NCI-H2107 (cell line): ENCODE results near the gene TUT7.
"Not testable (repeated sequence)": the region's sequence is repeated elsewhere in the genome, so short reads cannot be mapped to it uniquely, and the experiment has no call there.

Experiments used
- DNase-seq: peaks from one replicate; lab custom pipeline; 2025; lab: John Stamatoyannopoulos, UW

The TUT7 gene

DNA sequence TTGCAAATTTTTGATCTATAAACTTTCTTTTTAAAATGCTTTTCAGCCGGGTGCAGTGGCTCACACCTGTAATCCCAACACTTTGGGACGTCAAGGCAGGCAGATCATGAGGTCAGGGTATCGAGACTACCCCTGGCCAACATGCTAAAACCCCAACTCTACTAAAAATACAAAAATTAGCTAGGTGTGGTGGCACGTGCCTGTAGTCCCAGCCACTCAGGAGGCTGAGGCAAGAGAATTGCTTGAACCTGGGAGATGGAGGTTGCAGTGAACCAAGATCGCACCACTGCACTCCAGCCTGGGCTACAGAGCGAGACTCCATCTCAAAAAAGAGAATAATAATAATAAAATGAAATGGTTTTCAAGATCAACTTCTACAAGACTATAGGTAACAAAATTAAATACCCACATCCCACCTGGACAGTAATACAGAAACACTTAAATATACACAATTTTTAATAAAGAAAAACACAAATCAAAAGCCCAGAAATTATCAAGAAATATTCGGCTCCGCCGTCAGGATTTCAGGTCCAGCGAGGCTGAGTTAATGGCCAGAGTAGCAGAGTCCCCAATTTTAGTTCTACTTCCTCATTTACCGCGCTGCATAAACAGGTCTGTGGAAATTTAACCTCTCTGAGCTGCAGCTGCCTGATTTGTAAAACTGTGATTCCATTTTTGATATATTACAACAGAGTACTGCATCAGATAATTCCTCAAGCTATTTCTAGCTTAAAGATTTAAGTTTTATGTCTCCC lies 4.0 kb downstream of the TUT7 start:
- DNase-seq: no peak

DNA sequence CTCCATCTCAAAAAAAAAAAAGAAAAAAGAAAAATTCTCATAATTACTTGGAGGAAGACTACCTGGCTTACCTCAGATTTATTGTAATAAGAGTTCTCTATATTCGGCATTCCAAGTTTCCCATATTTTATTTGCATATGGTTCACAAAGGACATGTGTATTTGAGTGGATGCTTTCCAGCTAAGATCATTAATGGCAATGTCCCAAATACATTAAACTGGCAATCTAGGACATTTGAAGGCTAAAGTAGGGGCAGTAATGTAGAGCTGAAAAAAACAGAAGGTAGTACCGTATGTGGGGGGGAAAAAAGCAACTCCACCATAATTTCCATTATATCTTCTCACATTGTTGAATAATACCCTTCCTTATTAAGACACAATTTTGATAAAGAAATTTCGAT lies 4.9 kb downstream of the TUT7 start:
- no peak for DNase-seq

DNA sequence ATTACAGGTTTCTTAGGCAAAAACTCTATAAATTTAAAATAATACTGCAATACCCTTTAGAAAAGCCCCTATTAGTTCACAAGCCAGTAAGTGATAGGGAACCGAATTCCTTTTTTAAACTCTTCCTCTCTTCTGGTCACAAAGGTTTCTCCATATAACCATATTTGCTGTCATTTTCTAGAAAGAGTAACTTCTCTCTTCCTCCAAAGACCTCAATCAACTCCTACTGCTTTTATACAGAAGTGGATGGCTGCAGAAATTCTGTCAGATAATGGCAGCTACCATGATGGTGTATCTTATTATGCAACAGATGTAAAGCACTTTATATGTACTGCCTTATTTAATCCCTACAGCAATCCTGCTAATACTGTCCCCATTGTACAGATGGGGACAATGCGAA lies 6.2 kb downstream of the TUT7 start:
- no peak for DNase-seq

DNA sequence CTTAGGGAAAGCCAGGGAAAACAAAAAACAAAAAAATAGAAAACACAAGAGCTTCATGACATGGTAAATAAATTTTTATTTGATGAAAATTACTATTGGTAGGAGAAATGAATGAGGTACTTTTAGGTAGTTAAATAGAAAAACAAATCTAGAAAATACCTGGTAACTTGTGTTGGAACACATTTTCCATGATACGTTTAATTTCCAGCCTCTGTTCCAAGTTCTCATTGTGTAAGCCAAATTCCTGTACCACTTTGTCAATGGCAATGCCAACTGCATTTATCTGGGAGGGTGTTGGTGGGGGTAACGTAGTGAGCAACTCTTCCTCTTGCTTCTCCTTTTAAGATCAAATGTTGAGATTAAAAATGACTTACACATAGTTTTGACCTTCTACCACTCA lies 9.4 kb downstream of the TUT7 start:
- DNase-seq: no peak

DNA sequence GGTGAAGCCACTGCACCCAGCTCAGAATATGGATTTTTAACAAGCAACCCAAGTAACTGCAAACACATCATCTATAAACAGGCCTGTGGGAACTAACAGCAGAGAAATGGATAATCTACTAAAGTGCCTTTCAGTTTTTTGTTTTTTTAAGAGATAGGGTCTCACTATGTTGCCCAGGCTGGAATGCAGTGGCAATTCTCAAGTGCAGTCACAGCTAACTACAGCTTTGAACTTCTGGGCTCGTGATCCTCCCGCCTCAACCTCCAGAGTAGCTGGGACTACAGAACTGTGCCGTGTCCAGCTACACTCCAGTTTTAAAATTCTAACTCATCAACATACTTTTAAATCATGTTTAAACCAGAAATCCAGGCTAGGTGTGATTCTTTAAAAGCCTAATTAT lies 11.9 kb downstream of the TUT7 start:
- no peak for DNase-seq

DNA sequence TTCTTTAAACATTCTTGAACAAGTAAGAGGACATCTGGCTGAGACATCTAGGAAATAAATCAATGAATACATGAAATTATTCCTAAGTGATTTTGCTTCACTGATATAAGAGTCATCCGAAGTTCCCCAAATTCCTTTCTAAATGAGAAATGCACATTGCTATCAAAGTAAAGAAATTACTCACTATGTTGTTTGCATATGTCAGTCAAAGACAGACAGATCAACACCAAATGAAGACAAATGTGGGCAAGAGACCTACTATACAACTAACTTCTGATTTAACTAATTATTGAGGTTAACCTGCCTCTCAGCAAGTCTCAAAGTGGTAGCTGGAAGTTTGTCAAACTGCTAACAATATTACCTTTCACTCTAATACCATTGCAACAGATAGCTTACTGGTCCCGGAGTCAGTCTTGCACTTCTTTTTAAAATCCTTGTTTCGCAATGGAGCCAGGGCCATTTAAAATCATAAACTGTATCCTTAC lies 13.2 kb downstream of the TUT7 start:
- DNase-seq: no peak

DNA sequence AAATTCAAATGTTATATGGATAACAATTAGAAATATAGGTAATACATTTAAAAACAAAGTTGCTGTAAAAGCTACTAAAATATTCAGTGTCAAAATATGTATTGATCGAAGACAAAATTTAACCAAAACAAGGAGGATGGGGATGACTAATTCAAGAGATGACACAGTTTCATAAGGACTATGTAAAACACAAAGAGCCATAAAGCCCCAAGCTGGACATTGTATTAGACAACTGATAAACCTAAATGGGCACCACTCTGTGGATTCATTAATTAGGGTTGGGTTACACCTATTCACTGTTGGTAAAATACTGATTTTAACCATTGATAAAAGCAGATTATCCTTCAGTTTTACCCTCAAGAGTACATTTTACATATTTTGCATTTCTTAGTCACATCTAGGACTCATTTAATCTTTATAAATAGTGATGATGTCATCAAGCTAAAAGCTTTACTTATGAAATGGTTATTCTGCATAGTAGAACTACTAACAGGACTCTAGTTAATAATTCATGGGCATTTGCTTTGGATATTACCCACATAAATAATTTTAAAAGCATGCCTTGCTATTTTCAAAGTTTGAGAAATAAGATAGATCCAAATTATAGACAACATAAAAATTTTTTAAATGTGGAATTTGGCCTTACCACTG lies 13.7 kb downstream of the TUT7 start:
- DNase-seq: no peak

DNA sequence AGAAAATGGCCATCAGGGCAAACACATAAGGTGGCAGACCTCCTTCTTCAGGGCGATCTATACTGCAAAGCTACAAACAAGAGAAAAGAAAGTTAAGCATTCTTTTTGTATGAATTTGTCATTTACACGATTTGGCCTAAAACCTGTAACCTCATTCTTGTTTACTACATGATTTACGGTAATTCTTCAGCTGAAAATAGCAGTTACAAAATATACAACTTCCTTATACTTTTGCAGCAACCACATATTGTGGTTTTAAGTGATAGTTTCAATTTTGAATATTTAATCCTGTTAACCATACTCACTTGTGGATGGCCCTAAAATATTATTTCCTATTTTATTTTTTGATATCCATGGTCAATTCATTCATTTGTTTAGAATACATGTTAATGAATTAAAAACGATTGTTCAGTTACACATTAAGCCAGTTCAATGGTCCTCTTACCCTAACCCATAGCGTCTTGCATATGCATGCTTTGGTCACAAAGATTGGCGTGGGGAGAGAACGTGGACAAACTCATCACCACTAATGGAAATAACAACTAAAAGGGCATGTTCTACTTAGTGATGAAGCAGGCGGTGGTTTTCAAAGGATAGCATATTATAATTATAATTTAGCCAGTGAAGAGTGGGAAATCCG lies 16.6 kb downstream of the TUT7 start:
- DNase-seq: no peak

DNA sequence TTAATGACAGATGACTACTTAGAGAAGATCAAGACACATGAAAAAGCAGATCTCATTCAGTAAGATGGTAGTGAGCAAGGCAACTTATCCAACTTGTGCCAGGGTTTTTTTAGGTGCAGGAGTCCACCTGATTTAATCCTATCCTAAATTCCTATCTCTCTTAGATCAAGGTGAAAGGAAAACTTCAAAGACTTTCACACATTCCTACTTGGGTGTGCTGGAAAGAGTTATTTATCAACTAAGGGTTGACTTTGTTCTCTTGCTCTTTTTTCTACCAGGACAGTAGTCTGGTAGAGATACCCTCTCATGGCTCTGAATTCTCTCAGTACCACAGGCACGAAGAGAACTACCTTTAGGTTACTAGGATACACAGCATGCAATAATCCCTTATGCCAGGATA lies 18.2 kb downstream of the TUT7 start:
- no peak for DNase-seq

DNA sequence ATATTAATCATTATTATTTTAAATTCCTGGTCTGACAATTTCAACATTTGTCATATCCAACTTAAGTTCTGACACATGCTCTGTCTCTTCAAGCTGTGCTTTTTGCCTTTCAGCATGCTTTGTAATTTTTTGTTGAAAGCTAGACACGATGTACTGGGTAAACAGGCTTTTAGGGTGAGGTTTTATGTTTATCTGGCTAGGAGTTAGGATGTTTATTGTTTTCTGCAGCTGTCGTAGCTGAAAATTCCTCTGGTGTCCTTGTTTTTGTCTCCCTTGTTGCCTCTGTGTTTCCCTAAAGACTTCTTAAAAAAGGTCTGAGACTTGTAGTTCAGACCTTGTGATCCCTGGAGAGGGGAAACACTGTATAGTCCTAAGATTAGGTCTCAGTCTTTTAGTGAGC lies 20.6 kb downstream of the TUT7 start:
- DNase-seq: no peak

DNA sequence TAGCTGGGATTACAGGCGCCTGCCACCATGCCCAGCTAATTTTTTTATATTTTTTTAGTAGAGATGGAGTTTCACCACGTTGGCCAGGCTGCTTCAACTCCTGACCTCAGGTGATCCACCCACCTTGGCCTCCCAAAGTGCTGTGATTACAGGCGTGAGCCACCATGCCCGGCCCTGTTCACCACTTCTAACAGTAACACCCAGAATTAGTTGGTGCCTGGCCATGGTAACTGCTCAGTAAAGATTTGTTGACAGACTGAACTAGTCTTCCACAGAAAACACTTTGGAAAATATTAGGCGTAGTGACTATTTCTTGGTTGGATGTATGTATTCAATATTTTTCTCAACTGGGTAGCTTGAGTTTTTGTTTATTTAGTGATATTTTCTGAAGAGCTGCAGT lies 24.0 kb downstream of the TUT7 start:
- no peak for DNase-seq

DNA sequence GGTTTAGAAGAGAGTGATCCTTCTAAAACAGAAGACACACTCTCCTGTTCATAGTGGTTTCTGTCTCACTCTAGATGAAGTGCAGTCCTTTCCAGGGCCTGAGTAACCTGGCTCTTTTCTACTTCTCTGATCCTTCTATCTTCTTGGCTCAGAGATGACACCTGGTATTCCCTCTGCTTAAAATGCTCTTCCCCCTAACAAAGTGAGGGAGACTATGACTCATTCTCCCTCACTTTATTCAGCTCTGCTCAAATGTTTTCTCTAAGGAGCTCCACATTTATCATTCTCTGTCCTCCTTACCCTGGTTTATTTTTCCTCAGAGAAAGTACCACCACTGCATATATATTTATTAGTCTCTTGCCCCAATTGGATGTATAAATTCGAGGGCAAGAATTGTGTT lies 24.6 kb downstream of the TUT7 start:
- no peak for DNase-seq

DNA sequence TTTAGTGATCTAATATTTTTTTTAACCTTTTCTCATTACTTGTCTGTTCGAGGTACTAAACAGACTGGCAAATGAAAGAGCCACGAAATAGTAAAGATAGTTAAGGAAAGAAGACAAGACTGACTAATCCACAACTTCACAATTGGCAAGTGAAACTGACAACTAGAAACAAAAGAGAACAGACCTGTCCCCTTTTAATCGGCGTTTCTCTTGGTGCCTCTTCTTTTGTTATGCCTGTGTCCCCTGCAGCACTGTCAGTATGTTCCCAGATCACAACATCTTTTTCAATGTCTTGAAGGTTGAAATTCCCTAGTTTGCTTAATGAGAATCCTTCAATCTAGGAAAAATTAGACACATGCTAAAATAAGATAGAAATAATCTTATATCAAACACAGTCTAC lies 26.1 kb downstream of the TUT7 start:
- no peak for DNase-seq

DNA sequence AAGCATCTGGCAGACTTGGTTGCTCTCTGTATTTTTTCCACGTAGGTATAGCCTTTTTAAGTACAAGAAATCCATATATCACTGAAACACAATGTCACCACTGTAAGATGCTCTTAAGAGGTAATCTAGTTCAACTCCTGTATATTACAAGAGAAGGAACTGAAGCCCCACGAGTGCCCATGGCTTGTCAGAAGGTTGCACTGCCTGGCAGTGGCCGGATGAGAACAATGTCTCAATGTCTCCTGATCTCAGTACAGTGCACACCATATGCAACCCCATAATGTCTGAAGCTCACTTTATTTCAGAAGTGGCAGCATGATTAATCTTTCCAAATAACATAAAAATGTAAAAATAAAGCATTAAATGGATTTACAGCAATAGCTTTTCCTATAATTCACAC lies 27.7 kb downstream of the TUT7 start:
- DNase-seq: no peak

DNA sequence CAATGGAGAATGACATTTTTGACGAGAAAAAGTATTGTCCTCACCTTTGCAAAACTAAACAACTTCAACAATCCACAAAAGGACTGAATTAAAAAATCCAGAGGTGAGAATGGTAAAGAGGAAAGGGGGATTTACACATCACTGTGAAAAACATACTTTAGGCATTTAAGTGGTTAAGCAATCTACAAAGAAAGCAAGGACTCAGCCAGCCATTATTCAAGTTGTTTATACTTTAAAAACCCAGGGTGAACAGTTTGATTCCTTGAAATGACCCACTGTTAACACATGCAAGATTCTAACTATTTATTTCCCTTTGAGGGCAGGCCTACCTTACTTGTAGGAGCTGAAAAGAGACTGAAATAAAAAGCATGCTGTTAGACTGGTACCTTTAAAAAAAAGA lies 29.3 kb downstream of the TUT7 start:
- no peak for DNase-seq

DNA sequence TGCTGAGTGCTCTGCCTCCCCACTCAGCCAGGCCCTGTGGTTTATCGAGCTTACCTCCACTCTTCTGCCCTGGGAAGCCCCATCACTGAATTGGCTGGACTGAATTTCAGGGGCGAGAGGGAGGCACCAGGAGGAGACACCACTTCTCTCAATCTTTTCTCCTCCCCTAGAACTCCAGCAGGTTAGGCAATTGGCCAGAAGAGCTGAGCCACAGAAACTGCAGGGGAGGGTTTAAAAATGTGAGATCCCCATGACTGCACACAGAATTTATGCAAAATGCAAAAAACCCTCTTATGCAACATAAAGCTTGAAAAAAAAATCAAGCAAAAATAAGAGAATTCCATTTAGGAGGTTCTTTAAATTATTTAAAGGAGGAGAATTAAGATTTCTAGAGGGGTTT lies 29.9 kb downstream of the TUT7 start:
- no peak for DNase-seq

DNA sequence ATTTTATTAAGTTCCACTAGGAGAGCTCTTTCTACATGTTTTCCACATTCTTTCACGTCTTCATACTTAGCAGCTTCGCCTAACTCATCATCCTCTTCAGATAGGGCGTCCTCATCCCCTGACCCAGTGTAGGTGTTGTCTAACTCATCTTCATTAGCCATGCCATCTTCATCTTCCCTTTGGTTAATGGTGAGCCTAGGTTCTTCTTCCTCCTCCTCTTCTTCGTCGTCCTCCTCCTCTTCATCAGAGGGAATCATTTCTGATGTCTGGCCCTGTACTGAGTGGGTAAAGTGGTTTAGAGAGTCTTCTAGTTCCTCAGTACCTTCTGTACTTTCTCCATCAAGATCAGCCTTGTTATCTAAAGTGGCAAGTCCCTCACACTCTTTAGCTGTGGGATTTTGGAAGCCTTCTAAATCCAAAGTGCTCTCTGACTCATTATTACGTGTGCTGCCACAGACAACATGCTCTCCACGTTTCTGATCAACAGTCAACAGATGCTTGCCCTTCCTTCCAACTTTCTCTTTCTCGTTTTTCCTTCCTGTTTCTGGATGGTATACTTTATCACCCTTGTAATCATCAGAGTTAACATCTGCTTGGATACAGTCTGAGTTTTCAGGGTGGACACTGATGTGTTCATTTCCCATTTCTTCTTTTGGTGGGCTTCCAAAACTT lies 31.1 kb downstream of the TUT7 start:
- no peak for DNase-seq

DNA sequence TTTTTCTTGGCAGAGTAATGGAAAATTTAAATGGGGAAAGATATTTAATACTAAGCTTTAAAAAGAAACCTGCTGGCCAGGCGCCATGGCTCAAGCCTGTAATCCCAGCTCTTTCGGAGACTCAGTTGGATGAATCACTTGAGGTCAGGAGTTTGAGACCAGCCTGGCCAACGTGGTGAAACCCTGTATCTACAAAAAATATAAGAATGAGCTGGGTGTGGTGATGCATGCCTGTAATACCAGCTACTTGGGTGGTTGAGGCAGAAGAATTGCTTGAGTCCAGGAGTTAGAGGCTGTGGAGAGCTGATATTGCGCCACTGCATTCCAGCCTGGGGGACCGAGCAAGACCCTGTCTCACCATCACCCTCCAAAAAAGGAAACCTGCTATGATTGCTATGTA lies 32.8 kb downstream of the TUT7 start:
- no peak for DNase-seq

DNA sequence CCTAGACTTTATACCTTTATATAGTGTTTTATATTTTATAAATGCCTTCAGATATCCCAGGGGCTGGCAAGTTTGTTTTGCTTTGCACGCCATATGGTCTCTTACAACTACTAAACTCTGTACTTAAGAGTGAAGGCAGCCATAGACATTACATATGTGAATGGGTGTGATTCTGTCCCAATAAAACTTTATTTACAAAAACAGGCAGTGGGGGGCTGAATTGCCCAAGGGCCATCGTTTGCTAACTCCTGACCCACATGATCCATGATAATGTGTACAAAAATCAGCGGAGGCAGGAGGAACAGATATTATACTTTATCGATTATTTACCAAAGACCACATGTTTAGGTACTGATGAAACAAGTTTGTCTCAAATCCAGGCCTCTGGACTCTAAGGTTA lies 36.0 kb downstream of the TUT7 start:
- DNase-seq: no peak

DNA sequence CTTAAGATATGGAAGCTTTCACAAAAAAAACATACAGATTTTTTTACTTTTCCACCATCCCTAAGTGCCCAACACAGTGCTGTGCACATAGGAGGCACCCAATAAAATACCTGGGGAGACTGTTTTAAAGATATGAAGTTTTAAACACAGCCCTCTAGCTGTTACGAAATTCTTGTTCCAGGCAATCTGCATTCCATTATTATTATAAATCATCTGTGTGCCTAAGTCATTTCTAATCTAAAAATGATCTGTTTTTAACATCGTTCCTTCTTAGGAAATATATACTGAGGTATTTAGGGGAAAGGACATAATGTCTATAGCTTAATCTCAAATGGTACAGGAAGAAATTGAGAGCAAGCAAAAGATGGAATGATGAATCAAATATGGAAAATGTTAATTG lies 39.1 kb downstream of the TUT7 start:
- DNase-seq: no peak

DNA sequence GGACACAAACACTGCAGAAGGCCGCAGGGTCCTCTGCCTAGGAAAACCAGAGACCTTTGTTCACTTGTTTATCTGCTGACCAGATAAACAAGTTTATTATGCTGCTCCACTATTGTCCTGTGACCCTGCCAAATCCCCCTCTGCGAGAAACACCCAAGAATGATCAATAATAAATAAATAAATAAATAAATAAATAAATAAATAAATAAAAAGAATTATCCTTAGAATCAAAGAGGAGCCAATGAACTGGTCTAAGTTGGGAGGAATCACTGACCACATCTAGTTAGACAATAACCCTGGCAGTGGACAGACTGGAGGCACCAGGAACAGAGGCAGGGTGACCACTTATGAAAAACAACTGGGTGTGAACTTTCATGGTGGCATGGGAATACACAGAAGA lies 41.3 kb downstream of the TUT7 start:
- not testable (repeated sequence) for DNase-seq

DNA sequence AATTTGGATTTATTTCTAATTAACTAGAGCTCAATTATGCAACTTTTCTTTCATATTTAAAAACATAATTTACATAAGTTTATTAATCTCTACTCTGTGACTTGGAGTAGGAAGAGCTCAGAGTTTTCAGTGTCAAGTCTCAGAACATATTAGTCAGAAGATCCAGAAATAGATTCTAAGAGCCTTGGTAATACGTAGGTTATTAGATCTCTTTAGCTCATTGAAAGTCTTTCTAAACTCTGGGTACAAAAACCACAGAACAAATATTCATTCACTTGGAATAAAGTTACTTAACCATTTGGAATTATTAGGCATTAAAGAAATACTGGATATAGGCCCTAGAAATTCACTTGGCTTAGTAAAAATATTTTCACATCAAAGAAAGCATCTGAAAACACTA lies 45.5 kb downstream of the TUT7 start:
- no peak for DNase-seq

DNA sequence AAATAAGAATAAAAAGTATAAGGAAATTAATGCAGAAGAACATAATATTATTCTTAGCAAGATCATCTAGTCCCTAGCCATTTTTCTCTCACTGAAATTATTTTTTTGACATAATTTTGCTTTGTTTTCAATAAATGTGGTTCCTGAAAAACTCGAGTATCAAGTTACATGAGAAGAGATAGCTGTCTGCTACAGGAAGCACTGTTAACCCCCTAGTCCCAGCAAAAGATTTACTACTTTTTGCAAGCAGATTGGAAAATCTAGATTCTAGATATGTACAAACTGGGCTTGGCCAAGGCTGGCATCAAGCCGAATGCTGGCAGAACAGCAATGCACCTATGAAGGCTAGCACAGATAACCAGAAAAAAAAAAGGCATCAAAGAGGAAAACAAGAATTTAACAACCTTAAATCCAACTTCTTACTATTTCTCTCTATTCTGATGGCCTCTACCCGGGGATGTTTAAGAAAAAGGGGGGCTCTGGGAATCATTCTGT lies 49.9 kb downstream of the TUT7 start:
- no peak for DNase-seq
